Right lung (tissue), 10 donors: ENCODE results near the gene BTBD10. TPM values are rescaled to one million over a fixed set of nuclear protein-coding genes. Genes with fewer than 3 reads are reported as not detected.

Source experiments
- DNase-seq, 2 donors: peaks; one replicate each; pipeline ENCODE4 v3.0.0-alpha.2; 2013
- long read RNA-seq, 8 donors: transcript quantifications; one replicate each; lab custom pipeline, GENCODE V29; 2026
- polyA plus RNA-seq, 5 donors: library from polyadenylated mRNA; unstranded; fragments of 120-200 nt; gene quantifications; one replicate each; pipeline versions ENCODE4 v1.2.1 to v1.2.3, GENCODE V29; 2013; ENCODE audit warnings: inconsistent platforms in 1 of 5, low replicate concordance in 1 of 5; ENCODE audit not compliant: insufficient read length in 5 of 5, insufficient read depth in 1 of 5

Gene BTBD10
- 10 to 100 TPM; 32.8 to 40.0 (median 38.1) TPM for polyA plus RNA-seq
- long read RNA-seq, donor 1, partial matches to known transcripts = 0 of 8 reads
- long read RNA-seq, donor 1, other reads (novel, unspliced or antisense) = 0 of 8 reads
- long read RNA-seq, donor 2, transcript BTBD10-201 (9 exons, 2,504 nt) = major isoform, 7 of 11 reads
- long read RNA-seq, donor 2, partial matches to known transcripts = 0 of 11 reads
- long read RNA-seq, donor 2, other reads (novel, unspliced or antisense) = 0 of 11 reads
- long read RNA-seq, donor 3, transcript BTBD10-208 (8 exons, 1,662 nt) = major isoform, 5 of 8 reads
- long read RNA-seq, donor 3, partial matches to known transcripts = 0 of 8 reads
- long read RNA-seq, donor 3, other reads (novel, unspliced or antisense) = 0 of 8 reads
- long read RNA-seq, donor 4, partial matches to known transcripts = 0 of 3 reads
- long read RNA-seq, donor 4, other reads (novel, unspliced or antisense) = 0 of 3 reads
- long read RNA-seq, donor 5, transcript BTBD10-208 (8 exons, 1,662 nt) = major isoform, 5 of 9 reads
- long read RNA-seq, donor 5, partial matches to known transcripts = 0 of 9 reads
- long read RNA-seq, donor 5, other reads (novel, unspliced or antisense) = 0 of 9 reads
- long read RNA-seq, donor 6, transcript BTBD10-201 (9 exons, 2,504 nt) = major isoform, 5 of 9 reads
- long read RNA-seq, donor 6, partial matches to known transcripts = 0 of 9 reads
- long read RNA-seq, donor 6, other reads (novel, unspliced or antisense) = 0 of 9 reads
- long read RNA-seq, donor 7, transcript BTBD10-201 (9 exons, 2,504 nt) = major isoform, 8 of 15 reads
- long read RNA-seq, donor 7, transcript BTBD10-208 (8 exons, 1,662 nt) = minor isoform, 7 of 15 reads
- long read RNA-seq, donor 7, partial matches to known transcripts = 0 of 15 reads
- long read RNA-seq, donor 7, other reads (novel, unspliced or antisense) = 0 of 15 reads
- long read RNA-seq, donor 8 = 0 reads

DNA sequence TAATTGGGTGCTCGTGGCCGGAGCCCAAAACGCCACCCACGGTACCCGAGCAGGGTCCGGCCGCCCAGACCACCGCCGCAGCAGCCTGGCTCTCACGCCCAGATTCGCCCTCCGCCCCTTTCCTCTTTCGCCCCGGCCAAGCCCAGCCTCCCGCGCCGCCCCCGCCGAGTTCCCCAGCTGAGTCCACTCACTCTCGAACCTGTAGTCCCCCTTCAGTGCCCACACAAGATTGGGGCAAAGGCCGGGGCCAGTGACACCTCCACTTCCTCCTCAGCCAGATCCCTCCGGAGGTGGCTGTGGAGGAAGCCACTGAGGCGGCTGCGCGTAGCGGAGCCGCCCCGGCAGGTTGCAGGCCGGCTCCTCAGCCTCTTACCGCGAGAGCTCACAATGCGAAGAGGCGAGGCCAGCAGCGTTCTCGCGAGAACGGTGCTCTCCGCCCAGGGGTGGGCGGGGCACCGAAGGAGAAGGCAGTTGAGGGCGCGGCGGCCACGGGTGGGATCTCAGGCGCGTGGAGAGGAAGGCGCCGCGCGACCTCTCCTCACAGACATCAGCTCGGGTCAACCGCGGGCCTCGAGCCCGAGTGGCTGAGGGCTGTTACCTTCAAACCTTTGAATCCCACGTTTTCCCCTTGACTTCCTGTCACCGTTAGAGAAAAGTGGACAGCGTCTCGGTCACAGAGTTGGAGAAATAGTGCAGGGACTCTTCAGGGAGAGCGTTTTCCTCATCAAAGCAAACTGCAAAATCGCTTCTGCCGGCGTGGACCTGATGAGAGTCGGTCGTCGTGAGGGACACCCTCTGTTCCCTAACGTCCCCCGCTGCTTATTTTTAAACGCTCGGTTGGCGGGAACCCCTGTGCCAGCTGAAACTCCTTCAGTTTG lies at the start of gene BTBD10:
Gene BTBD10 (minus strand): TSS at position 322 of the 878 bp plus-strand sequence. CDS start 18,098 bp downstream, outside the sequence.
- DNase-seq = peak; percentile 96 to 97

DNA sequence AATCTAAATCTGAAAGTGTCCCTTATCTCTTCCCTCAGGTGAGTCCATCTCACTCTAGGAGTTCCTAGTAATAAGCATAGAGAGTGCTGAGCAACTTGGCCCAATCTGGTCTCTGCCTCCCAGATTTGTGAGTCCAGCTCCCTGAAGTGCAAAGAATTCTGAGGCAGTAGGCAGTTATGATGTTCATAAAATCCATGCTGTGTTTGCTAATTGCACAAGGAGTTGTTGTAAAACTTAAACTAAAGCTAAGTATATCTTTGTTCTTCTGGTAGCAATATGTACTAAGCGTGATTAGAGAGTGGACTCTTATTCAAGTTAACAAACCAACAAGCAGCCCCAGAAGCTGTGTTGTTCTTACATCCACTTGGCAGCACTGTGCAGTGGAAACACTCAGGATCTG lies 40.4 kb upstream of the BTBD10 start:
- no peak for DNase-seq

- DNase-seq = no peak
Observed at GRCh38 chr11:13502492-13502891, 39.5 kb upstream of the BTBD10 start.

GRCh38 chr11:13495929-13496328 lies 32.9 kb upstream of the BTBD10 start, which contains the start of gene PTH:
Gene PTH, minus strand, starts transcription at chr11:13495997. Its CDS starts 3,142 bp downstream, at chr11:13492855.
- no peak for DNase-seq

GRCh38 chr11:13494051-13494450 lies 31.0 kb upstream of the BTBD10 start:
- DNase-seq = no peak

DNA sequence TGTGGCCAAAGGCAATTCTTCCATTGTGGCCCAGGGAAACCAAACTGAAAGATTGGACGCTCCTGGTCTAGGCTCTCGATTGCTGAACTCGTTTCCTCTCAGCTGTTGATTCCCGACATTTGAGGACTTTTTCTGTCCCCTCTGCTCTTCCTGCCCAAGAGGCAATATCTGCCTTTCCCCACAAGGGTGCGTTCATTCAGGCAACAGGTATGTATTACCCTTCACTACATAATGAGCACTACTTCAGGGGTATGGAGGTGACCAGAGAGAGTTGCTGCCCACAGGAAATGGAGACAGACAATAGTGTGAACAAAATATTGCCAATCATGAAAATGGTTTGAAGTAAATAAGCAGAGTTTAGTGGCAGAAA lies 24.6 kb upstream of the BTBD10 start:
- DNase-seq = no peak

DNA sequence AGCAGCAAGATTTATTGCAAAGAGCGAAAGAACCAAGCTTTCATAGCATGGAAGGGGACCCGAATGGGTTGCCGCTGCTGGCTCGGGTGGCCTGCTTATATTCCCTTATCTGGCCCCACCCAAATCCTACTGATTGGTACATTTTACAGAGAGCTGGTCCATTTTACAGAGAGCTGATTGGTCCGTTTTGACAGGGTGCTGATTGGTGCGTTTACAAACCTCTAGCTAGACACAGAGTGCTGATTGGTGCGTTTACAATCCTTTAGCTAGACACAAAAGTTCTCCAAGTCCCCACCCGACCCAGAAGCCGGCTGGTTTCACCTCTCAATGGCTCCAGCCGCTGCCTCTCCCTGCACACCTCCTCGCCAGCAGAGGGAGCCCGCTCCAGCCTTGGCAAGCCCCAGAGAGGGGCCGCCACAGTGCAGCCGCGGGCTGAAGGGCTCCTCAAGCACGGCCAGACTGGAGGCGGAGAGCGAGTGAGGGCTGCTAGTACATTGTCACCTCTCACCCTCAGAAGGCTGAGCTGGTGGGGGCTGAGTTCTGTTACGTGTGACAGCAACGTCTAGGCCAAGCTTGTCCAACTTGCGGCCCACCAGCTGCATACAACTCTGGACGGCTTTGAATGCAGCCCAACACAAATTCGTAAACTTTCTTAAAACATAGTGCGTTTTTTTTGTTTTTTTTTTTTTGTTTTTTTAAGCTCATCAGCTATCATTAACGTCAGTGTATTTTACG lies 24.1 kb upstream of the BTBD10 start:
- peak in 1 of 2 donors; percentile 6 for DNase-seq

DNA sequence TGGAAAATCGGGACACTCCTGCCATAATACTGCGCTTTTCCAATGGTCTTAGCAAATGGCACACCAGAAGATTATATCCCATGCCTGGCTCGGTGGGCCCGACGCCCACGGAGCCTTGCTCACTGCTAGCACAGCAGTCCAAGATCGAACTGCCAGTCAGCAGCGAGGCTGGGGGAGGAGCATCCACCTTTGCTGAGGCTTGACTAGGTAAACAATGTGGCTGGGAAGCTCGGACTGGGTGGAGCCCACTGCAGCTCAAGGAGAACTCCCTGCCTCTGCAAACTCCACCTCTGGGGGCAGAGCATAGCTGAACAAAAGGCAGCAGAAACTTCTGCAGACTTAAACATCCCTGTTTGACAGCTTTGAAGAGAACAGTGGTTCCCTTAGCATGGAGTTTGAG lies 17.2 kb upstream of the BTBD10 start:
- DNase-seq = no peak

DNA sequence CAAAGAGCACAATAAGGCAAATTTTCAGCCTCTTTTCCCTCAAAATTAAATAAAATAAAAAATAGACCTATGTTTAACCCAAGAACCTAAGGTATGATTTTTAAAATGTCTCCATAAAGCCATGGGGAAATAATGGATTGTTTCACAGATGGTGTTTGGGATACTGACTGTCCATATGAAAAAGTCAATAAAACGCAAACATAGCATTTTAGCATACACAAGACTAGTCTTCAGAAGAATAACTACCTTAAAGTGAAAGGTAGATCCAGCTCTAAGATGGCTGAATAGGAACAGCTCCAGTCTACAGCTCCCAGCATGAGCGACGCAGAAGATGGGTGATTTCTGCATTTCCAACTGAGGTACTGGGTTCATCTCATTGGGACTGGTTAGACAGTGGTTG lies 16.7 kb upstream of the BTBD10 start:
- no peak for DNase-seq

DNA sequence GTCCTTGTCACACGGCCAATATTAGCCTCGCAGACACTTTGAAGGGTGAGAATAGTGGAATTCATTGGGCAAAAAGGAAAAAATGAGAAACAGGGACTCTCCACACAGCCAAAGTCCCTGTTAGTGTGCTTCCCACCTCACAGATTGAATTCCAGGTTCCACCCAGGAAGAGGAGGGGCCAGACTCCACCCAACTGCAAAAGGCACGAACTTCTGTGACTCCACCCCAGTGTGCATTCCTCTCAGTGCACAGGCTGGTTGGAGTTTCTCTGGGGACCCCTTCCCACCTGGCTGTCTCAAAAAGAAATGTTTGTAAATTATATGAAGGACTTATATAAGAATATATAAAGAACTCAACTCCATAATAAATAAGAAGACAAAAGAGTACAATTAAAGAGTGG lies 12.1 kb upstream of the BTBD10 start:
- no peak for DNase-seq

DNA sequence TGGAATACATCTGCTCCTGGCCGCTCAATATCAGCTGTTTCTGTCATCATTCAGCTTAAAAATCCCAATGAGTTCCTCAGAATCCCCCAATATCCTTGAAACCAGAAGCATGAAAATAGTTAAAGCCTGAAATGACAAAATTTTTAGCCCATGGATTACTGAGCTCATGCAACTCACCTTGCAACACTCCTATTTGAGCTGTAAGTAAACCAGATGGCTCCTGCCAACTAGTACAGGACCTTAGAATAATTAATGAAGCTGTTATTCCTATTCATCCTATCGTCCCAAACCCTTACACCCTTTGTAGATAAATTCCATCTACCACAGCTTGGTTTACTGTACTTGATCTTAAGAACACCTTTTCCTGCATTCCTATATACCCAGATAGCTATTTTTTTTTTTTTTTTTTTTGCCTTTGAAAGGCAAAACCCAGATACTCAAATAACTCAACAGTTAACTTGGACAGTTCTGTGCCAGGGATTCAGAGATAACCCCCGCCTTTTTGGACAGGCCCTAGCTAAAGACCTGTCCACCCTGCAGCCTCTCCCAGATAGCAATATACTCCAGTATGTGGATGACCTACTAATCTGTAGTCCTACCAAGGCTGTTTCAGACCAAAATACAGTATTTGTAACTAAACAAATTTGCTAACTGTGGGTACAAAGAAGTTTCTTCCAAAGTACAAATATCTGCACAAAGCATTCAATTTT lies 10.1 kb upstream of the BTBD10 start:
- no peak for DNase-seq

- no peak for DNase-seq
Observed at GRCh38 chr11:13468750-13469149, 5.7 kb upstream of the BTBD10 start.

- DNase-seq = no peak
Observed at GRCh38 chr11:13465909-13466371, 2.9 kb upstream of the BTBD10 start.

- DNase-seq = peak in 1 of 2 donors; percentile 15
Observed at GRCh38 chr11:13463779-13464290, 813 bp upstream of the BTBD10 start.

GRCh38 chr11:13462311-13462900 lies 616 bp downstream of the BTBD10 start:
- DNase-seq = no peak

- no peak for DNase-seq
Observed at GRCh38 chr11:13461291-13461690, 1.7 kb downstream of the BTBD10 start.

DNA sequence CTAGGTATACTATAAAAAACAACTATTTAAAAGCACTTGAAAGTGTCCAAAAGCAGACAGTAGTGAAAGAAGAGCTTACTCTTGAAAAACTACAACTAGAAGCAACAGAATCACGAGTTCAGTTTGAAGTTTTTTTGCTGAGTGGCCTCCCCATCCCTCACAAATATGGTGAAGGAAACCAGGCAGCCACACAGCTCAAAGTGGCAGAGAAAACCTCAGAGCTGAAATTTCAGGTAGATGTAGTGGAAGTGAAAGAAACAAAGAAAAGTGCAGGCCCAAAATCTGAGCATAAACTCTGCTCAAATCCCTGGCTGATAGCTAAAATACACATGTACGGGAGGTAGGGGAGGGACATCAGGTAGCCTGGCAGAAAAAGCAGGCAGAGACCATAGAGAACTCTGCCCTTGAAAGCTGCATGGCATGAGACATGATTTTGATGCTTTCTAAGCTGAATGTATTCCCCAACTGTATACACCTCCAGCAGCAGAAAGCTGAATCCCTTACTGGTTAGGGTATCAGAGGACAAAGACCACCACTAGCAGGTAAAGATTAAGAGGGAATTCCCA lies 12.1 kb downstream of the BTBD10 start:
- no peak for DNase-seq

DNA sequence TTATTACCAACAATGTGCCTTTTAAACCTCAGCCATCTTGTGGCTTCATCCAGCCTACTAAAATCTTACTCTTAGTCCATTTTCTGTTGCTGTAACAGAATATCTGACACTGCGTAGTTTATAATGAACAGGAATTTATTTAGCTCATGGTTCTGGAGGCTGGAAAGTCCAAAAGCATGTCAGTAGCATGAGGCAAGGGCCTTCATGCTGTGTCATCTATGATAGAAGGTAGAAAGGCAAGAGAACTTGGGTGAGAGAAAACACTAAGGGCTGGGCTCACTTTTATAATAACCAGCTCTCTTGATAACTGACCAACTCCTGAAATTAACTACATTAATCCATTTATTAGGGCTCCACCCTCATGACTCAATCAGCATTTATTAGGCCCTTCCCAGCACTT lies 13.5 kb downstream of the BTBD10 start:
- DNase-seq = no peak

DNA sequence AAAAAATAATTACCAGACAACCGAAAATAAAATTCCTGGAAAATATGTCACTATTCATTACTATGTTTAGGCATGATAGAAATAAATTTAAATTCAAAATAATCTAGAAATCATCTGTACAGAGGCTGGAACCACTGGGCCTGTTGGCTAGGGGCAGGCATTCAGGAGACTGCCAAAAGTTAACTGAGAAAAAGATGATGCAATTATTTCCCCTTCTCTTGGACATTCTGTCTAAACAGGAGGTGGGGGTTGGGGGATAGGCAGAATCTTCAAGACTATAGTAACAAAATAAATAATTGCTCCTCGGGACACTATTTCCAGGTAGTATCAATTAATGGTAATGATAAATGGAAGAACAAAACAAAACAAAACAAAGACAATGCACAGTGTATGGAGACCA lies 14.1 kb downstream of the BTBD10 start:
- peak; percentile 28 to 52 for DNase-seq
